Neutrophil (primary cell): ENCODE measurements around the gene MCTP1.

Experiments
- H3K27ac ChIP-seq: fragments of 200-600 bp; sonication (generic); 2 replicates; pipeline ENCODE4 v1.5.1; 2016; ENCODE audit warnings: mild to moderate bottlenecking, moderate library complexity
- H3K27me3 ChIP-seq: fragments of 200-600 bp; sonication (generic); 2 replicates; pipeline ENCODE4 v1.6.0; 2016; ENCODE audit warnings: mild to moderate bottlenecking
- H3K36me3 ChIP-seq: fragments of 200-600 bp; sonication (generic); 2 replicates; pipeline ENCODE4 v1.5.1; 2017
- H3K4me1 ChIP-seq, 2 experiments: fragments of 200-600 bp in 1 of 2; sonication (generic) in 1 of 2; 1 replicate in 1 of 2; 2 replicates in 1 of 2; pipeline versions ENCODE4 v1.5.1 to v1.6.1; 2013 to 2016; ENCODE audit warnings: low read depth in 1 of 2, low read length in 1 of 2, mild to moderate bottlenecking in 1 of 2, moderate library complexity in 1 of 2; ENCODE audit not compliant: control insufficient read depth in 1 of 2, insufficient read depth in 1 of 2
- H3K4me3 ChIP-seq, 2 experiments: fragments of 200-600 bp in 1 of 2; sonication (generic) in 1 of 2; 1 replicate in 1 of 2; 2 replicates in 1 of 2; pipeline ENCODE4 v1.5.1; 2013 to 2016; ENCODE audit warnings: low read depth in 1 of 2, low read length in 1 of 2, mild to moderate bottlenecking in 1 of 2, moderate library complexity in 1 of 2
- H3K9me3 ChIP-seq: fragments of 200-600 bp; sonication (generic); 2 replicates; pipeline ENCODE4 v1.5.1; 2016
- TF ChIP-seq, protein P1 (sequence below): fragments of 200-600 bp; sonication (generic); IDR thresholded peaks from 2 replicates; pipeline ENCODE4 v1.5.1; 2016; ENCODE audit warnings: antibody characterized with exemption

Gene MCTP1

GRCh38 chr5:94779684-94780083 lies 505.2 kb downstream of the MCTP1 start:
- TF ChIP-seq, protein P1, sequence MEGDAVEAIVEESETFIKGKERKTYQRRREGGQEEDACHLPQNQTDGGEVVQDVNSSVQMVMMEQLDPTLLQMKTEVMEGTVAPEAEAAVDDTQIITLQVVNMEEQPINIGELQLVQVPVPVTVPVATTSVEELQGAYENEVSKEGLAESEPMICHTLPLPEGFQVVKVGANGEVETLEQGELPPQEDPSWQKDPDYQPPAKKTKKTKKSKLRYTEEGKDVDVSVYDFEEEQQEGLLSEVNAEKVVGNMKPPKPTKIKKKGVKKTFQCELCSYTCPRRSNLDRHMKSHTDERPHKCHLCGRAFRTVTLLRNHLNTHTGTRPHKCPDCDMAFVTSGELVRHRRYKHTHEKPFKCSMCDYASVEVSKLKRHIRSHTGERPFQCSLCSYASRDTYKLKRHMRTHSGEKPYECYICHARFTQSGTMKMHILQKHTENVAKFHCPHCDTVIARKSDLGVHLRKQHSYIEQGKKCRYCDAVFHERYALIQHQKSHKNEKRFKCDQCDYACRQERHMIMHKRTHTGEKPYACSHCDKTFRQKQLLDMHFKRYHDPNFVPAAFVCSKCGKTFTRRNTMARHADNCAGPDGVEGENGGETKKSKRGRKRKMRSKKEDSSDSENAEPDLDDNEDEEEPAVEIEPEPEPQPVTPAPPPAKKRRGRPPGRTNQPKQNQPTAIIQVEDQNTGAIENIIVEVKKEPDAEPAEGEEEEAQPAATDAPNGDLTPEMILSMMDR: no peak
- H3K9me3 ChIP-seq: no peaks in the 10 kb centered on the region
- peaks cover 34% of the 10 kb centered on the region for H3K36me3 ChIP-seq
- H3K27me3 ChIP-seq: no peaks in the 10 kb centered on the region
- H3K4me3 ChIP-seq: no peak overlapping the region
- no peaks in the 10 kb centered on the region for H3K4me1 ChIP-seq
- no peak overlapping the region for H3K27ac ChIP-seq

- Histone ChIP-seq H3K9me3 (no peaks in the 10 kb centered on the region), H3K4me3 (no peak overlapping the region), H3K27ac (no peak overlapping the region), H3K27me3 (no peaks in the 10 kb centered on the region), H3K4me1 (no peaks in the 10 kb centered on the region), H3K36me3 (peaks cover 34% of the 10 kb centered on the region)
- TF ChIP-seq, protein P1: no peak
Measured at GRCh38 chr5:94778732-94779131, 506.2 kb downstream of the MCTP1 start.

DNA sequence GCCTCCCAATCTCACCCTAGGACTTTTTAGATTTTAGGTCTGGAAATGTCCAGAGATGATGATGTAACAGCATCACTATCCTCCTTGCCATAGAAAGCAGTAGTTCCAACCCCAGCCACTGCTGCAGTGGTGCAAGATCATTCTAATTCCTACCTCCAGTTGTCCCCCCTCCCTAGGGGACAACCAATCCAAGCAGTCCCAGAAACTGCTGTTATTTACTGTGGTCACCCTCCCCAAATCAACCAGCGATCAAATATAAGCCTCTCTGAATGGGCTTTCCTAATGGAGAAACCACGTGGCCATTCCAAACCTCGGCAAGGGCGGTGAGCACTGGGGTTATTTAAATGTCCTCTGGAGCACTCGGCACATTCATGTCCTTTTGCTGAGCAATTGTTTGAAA lies 506.6 kb downstream of the MCTP1 start:
- H3K36me3 ChIP-seq: peaks cover 37% of the 10 kb centered on the region
- no peak overlapping the region for H3K27ac ChIP-seq
- no peaks in the 10 kb centered on the region for H3K27me3 ChIP-seq
- H3K4me3 ChIP-seq: no peak overlapping the region
- H3K9me3 ChIP-seq: no peaks in the 10 kb centered on the region
- TF ChIP-seq, protein P1: no peak
- H3K4me1 ChIP-seq: no peaks in the 10 kb centered on the region

- H3K4me1 ChIP-seq: no peaks in the 10 kb centered on the region
Measured at GRCh38 chr5:94777056-94777880, 507.6 kb downstream of the MCTP1 start.

GRCh38 chr5:94776167-94776566 lies 508.7 kb downstream of the MCTP1 start:
- TF ChIP-seq, protein P1: no peak
- Histone ChIP-seq H3K27me3 (no peaks in the 10 kb centered on the region), H3K27ac (no peak overlapping the region), H3K9me3 (no peaks in the 10 kb centered on the region), H3K4me1 (no peaks in the 10 kb centered on the region), H3K4me3 (no peak overlapping the region), H3K36me3 (peaks cover 39% of the 10 kb centered on the region)

More at GRCh38 chr5:94777056-94777880, 507.6 kb downstream of the MCTP1 start:
- TF ChIP-seq, protein P1: no peak
- no peaks in the 10 kb centered on the region for H3K9me3 ChIP-seq
- H3K36me3 ChIP-seq: peaks cover 40% of the 10 kb centered on the region
- no peak overlapping the region for H3K4me3 ChIP-seq
- H3K27me3 ChIP-seq: no peaks in the 10 kb centered on the region
- no peak overlapping the region for H3K27ac ChIP-seq
